Endothelial cell (in vitro differentiated cells): ENCODE data around the gene ZNF98. TPM values are rescaled to one million over a fixed set of nuclear protein-coding genes. Genes with fewer than 3 reads are reported as not detected.

ENCODE experiments used
- DNase-seq: peaks from one replicate; pipeline ENCODE4 v3.0.0; 2021; ENCODE audit warnings: low spot score
- H3K27ac Mint-ChIP-seq: one replicate; pipeline ENCODE4 v1.8.0; 2021; ENCODE audit warnings: mixed read lengths, inconsistent platforms; ENCODE audit not compliant: unreplicated experiment
- H3K27me3 Mint-ChIP-seq: one replicate; pipeline ENCODE4 v1.8.0; 2021; ENCODE audit warnings: mild to moderate bottlenecking, moderate library complexity, mixed read lengths, inconsistent platforms; ENCODE audit not compliant: unreplicated experiment
- H3K36me3 Mint-ChIP-seq: one replicate; pipeline ENCODE4 v1.8.0; 2021; ENCODE audit warnings: mild to moderate bottlenecking, low read depth, mixed read lengths, inconsistent platforms; ENCODE audit not compliant: unreplicated experiment
- H3K4me1 Mint-ChIP-seq: one replicate; pipeline ENCODE4 v1.8.0; 2021; ENCODE audit warnings: mild to moderate bottlenecking, mixed read lengths, inconsistent platforms; ENCODE audit not compliant: unreplicated experiment
- H3K4me3 Mint-ChIP-seq: one replicate; pipeline ENCODE4 v1.8.0; 2021; ENCODE audit warnings: mild to moderate bottlenecking, mixed read lengths, inconsistent platforms; ENCODE audit not compliant: unreplicated experiment
- H3K9me3 Mint-ChIP-seq: one replicate; pipeline ENCODE4 v1.8.0; 2021; ENCODE audit warnings: mixed read lengths, inconsistent platforms; ENCODE audit not compliant: unreplicated experiment
- long read RNA-seq: library from polyadenylated mRNA; unstranded; transcript quantifications from one replicate; pipeline ENCODE4 v2.0.0, GENCODE V29; 2020; ENCODE audit not compliant: unreplicated experiment
- total RNA-seq: library from RNA; stranded (reverse); fragmentation: NEBNext Ultra II Directional; extraction: Animal tissue kit (Norgen Biotek cat#: 25700); gene quantifications from one replicate; pipeline ENCODE4 v1.2.1, GENCODE V29; 2021; ENCODE audit not compliant: unreplicated experiment
- TF ChIP-seq, protein P1 (sequence below): fragments of 200-600 bp; sonication (generic); IDR thresholded peaks from one replicate; pipeline ENCODE4 v1.5.0; 2021; ENCODE audit warnings: antibody characterized with exemption; ENCODE audit not compliant: unreplicated experiment

Gene ZNF98
- total RNA-seq: not detected
- long read RNA-seq: 0 reads

GRCh38 chr19:22422211-22422610, at the start of gene ZNF98:
Gene ZNF98 (minus strand): TSS chr19:22422346. CDS start chr19:22422224, 122 bp downstream.
- H3K27me3 Mint-ChIP-seq: peaks cover 5% of the 10 kb centered on the region
- no peak for DNase-seq
- peaks cover 17% of the 10 kb centered on the region for H3K36me3 Mint-ChIP-seq
- TF ChIP-seq, protein P1, sequence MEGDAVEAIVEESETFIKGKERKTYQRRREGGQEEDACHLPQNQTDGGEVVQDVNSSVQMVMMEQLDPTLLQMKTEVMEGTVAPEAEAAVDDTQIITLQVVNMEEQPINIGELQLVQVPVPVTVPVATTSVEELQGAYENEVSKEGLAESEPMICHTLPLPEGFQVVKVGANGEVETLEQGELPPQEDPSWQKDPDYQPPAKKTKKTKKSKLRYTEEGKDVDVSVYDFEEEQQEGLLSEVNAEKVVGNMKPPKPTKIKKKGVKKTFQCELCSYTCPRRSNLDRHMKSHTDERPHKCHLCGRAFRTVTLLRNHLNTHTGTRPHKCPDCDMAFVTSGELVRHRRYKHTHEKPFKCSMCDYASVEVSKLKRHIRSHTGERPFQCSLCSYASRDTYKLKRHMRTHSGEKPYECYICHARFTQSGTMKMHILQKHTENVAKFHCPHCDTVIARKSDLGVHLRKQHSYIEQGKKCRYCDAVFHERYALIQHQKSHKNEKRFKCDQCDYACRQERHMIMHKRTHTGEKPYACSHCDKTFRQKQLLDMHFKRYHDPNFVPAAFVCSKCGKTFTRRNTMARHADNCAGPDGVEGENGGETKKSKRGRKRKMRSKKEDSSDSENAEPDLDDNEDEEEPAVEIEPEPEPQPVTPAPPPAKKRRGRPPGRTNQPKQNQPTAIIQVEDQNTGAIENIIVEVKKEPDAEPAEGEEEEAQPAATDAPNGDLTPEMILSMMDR: no peak
- H3K27ac Mint-ChIP-seq: no peak within 1 kb of the TSS
- no peaks in the 10 kb centered on the region for H3K4me1 Mint-ChIP-seq
- no peak within 1 kb of the TSS for H3K4me3 Mint-ChIP-seq
- peaks cover 41% of the 10 kb centered on the region for H3K9me3 Mint-ChIP-seq

DNA sequence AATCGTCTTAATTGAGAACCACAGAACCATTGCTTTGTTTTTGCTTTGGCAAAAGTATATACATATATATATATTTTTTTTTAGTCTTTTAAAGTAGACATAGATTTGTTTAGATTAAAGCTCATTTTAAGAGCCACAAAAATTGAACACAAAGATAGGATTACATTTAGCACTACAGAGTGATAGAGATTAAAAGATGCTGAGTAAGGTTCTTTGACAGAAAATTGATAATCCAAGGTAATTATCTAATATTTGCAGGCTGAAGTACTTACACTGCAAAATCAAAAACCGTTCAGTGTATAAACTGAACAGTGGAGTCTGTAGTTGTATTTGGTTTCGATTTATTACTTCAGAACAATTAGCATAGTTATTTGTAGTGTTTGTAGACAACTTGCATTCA, 24.5 kb upstream of the ZNF98 start:
- no peak for DNase-seq
- H3K27ac Mint-ChIP-seq: no peak overlapping the region
- no peaks in the 10 kb centered on the region for H3K4me1 Mint-ChIP-seq
- peaks cover 8% of the 10 kb centered on the region for H3K36me3 Mint-ChIP-seq
- TF ChIP-seq, protein P1: no peak
- no peaks in the 10 kb centered on the region for H3K27me3 Mint-ChIP-seq
- H3K9me3 Mint-ChIP-seq: peaks cover 45% of the 10 kb centered on the region
- no peak overlapping the region for H3K4me3 Mint-ChIP-seq

DNA sequence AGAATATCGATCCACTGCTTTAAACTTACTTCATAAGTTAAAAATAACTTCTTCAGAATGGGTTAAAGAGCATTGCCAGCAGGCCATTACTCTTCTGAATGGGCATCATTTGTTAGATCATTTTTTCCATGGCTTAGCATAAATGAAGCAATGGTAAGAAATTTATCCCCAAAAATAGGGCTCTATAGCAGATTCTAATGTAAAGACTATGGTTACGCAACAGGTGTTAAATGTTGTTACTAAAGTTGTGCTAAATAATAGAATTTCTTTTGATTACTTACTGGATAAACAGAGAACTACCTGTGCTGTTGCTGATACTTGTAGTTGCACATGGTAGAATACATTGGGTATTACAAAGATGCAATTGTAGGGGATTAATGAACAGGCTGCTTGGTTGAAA, 15.9 kb upstream of the ZNF98 start:
- Mint-ChIP-seq H3K9me3 (peaks cover 22% of the 10 kb centered on the region), H3K27me3 (peaks cover 3% of the 10 kb centered on the region), H3K27ac (no peak overlapping the region), H3K4me3 (no peak overlapping the region), H3K4me1 (no peaks in the 10 kb centered on the region), H3K36me3 (no peaks in the 10 kb centered on the region)
- DNase-seq: no peak
- TF ChIP-seq, protein P1: no peak

- Mint-ChIP-seq H3K27me3 (peaks cover 4% of the 10 kb centered on the region), H3K36me3 (peaks cover 4% of the 10 kb centered on the region), H3K27ac (no peak overlapping the region), H3K9me3 (peaks cover 16% of the 10 kb centered on the region), H3K4me3 (no peak overlapping the region), H3K4me1 (no peaks in the 10 kb centered on the region)
- DNase-seq: no peak
- TF ChIP-seq, protein P1: no peak
Observed at GRCh38 chr19:22427960-22428913, 6.1 kb upstream of the ZNF98 start.

DNA sequence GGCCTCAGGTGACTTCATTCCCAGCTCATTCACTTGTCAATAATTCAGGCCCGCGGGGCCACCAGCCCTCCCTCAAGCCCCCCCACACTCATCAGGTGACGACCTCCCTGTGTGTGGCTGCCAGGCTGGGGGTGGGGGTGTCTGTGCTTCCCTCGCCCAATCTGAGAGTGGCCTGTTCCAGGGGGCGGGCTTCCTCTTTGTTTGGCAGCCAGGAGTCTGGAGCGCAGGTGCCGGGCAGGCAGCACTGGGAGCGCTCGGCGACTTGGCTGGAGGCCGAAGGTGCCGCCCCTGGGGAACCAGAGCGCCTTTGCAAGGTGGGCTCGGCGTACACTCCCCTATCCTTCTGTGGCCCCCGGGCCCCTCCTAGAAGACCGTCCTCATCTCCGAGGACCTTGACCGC, 5.4 kb upstream of the ZNF98 start:
- no peak overlapping the region for H3K27ac Mint-ChIP-seq
- H3K9me3 Mint-ChIP-seq: peaks cover 16% of the 10 kb centered on the region
- H3K36me3 Mint-ChIP-seq: peaks cover 4% of the 10 kb centered on the region
- no peak overlapping the region for H3K4me3 Mint-ChIP-seq
- no peaks in the 10 kb centered on the region for H3K4me1 Mint-ChIP-seq
- DNase-seq: no peak
- peaks cover 4% of the 10 kb centered on the region for H3K27me3 Mint-ChIP-seq
- TF ChIP-seq, protein P1: no peak
